HG02973 (cell line): ENCODE results near the gene GPER1.
"Not testable (repeated sequence)": the region's sequence is repeated elsewhere in the genome, so short reads cannot be mapped to it uniquely, and the experiment has no call there.

Experiments used
- ATAC-seq: cut with Tn5 transposase; IDR thresholded peaks from one replicate; pipeline ENCODE4 v1.9.1; 2021; ENCODE audit warnings: moderate library complexity; ENCODE audit not compliant: unreplicated experiment

The GPER1 gene

GRCh38 chr7:1087952-1088920 is at the start of gene GPER1:
GPER1 (plus strand) TSS chr7:1088113; CDS start chr7:1091729, 3,616 bp downstream.
- no peak for ATAC-seq

GRCh38 chr7:1040233-1040632 is 47.7 kb upstream of the GPER1 start:
- not testable (repeated sequence) for ATAC-seq

- ATAC-seq, result no peak
Measured at GRCh38 chr7:1040790-1041189, 47.1 kb upstream of the GPER1 start.

GRCh38 chr7:1041551-1042491 is 46.1 kb upstream of the GPER1 start:
- ATAC-seq, result no peak

GRCh38 chr7:1042492-1042833 is 45.5 kb upstream of the GPER1 start:
- no peak for ATAC-seq

- ATAC-seq, result no peak
Measured at GRCh38 chr7:1043552-1044188, 44.2 kb upstream of the GPER1 start.

- ATAC-seq, result peak; percentile 76
Measured at GRCh38 chr7:1044189-1045068, 43.5 kb upstream of the GPER1 start, which contains the start of gene GPR146. GPR146 (plus strand) TSS chr7:1044546; CDS start chr7:1057516, 12,970 bp downstream.

- ATAC-seq, result no peak
Measured at GRCh38 chr7:1045069-1046063, 42.5 kb upstream of the GPER1 start.

- no peak for ATAC-seq
Measured at GRCh38 chr7:1046722-1047679, 40.9 kb upstream of the GPER1 start.

- ATAC-seq, result no peak
Measured at GRCh38 chr7:1049006-1049741, 38.7 kb upstream of the GPER1 start.

GRCh38 chr7:1049801-1050200 is 38.1 kb upstream of the GPER1 start:
- ATAC-seq, result no peak

GRCh38 chr7:1050254-1050906 is 37.5 kb upstream of the GPER1 start:
- no peak for ATAC-seq

GRCh38 chr7:1050956-1051690 is 36.8 kb upstream of the GPER1 start:
- no peak for ATAC-seq

GRCh38 chr7:1052031-1052818 is 35.7 kb upstream of the GPER1 start:
- no peak for ATAC-seq

- ATAC-seq, result no peak
Measured at GRCh38 chr7:1053002-1053411, 34.9 kb upstream of the GPER1 start.
